K562 (cell line): ENCODE results near the gene CACNG3. TPM values are rescaled to one million over a fixed set of nuclear protein-coding genes. Genes with fewer than 3 reads are reported as not detected.

Experiments
- COPS2 ChIP-seq: fragments of 450-650 bp; conservative IDR thresholded peaks from 2 replicates; pipeline ENCODE4 v1.6.1; 2016; ENCODE audit warnings: mild to moderate bottlenecking, moderate library complexity
- CTCF ChIP-seq, 3 experiments: IDR thresholded peaks in 2 of 3; conservative IDR thresholded peaks in 1 of 3; 2 replicates each; pipeline ENCODE4 v1.5.1; 2011 to 2012; ENCODE audit warnings: low read length in 3 of 3, mild to moderate bottlenecking in 3 of 3, control low read depth in 2 of 3, improper control_type of control experiment in 1 of 3, inconsistent platforms in 1 of 3, low read depth in 1 of 3, mixed read lengths in 1 of 3, moderate library complexity in 1 of 3; ENCODE audit not compliant: insufficient read depth in 2 of 3
- E4F1 ChIP-seq: fragments of 250-450 bp; sonication (Bioruptor Pico); IDR thresholded peaks from 2 replicates; pipeline ENCODE4 v1.5.0; 2021; ENCODE audit warnings: mild to moderate bottlenecking, borderline replicate concordance
- ESRRA ChIP-seq: fragments of 450-650 bp; IDR thresholded peaks from 2 replicates; pipeline ENCODE4 v1.6.1; 2014; ENCODE audit warnings: low read depth, mild to moderate bottlenecking, moderate library complexity, borderline replicate concordance
- ETV5 ChIP-seq: sonication (generic); formaldehyde crosslinking; IDR thresholded peaks from 2 replicates; pipeline ENCODE4 v1.4.0; 2020; ENCODE audit warnings: low read depth, mild to moderate bottlenecking, missing genetic modification reagents
- FOXP4 ChIP-seq: sonication (generic); formaldehyde crosslinking; IDR thresholded peaks from 2 replicates; pipeline ENCODE4 v1.8.0; 2022; ENCODE audit warnings: mild to moderate bottlenecking, missing genetic modification reagents, borderline replicate concordance
- HMG20A ChIP-seq: fragments of 450-650 bp; formaldehyde crosslinking; conservative IDR thresholded peaks from 2 replicates; pipeline ENCODE4 v1.4.0; 2020; ENCODE audit warnings: mild to moderate bottlenecking, mixed read lengths
- HOXB6 ChIP-seq: fragments of 250-450 bp; sonication (Bioruptor Pico); IDR thresholded peaks from 2 replicates; pipeline ENCODE4 v1.5.1; 2022; ENCODE audit warnings: mild to moderate bottlenecking, borderline replicate concordance
- ILK ChIP-seq: fragments of 450-650 bp; IDR thresholded peaks from 2 replicates; pipeline ENCODE4 v1.6.1; 2016; ENCODE audit warnings: missing genetic modification characterization, low read depth, mild to moderate bottlenecking, missing compliant biosample characterization, moderate library complexity, borderline replicate concordance
- NFXL1 ChIP-seq: fragments of 450-650 bp; formaldehyde crosslinking; IDR thresholded peaks from 2 replicates; pipeline ENCODE4 v1.4.0; 2021; ENCODE audit warnings: mild to moderate bottlenecking
- RAD21 ChIP-seq, 2 experiments: fragments of 250-450 bp in 1 of 2; fragments of 450-650 bp in 1 of 2; sonication (Bioruptor Pico) in 1 of 2; formaldehyde crosslinking in 1 of 2; IDR thresholded peaks in 1 of 2; conservative IDR thresholded peaks in 1 of 2; 2 replicates each; pipeline versions ENCODE4 v1.4.0 to v1.8.0; 2020 to 2022; ENCODE audit warnings: mild to moderate bottlenecking in 2 of 2, moderate library complexity in 1 of 2
- RAD51 ChIP-seq: fragments of 450-650 bp; IDR thresholded peaks from 2 replicates; pipeline ENCODE4 v1.7.1; 2016; ENCODE audit warnings: low read depth, mild to moderate bottlenecking, borderline replicate concordance
- RBBP5 ChIP-seq: fragments of 200-600 bp; sonication (generic); IDR thresholded peaks from 2 replicates; pipeline ENCODE4 v1.6.1; 2012; ENCODE audit warnings: borderline replicate concordance, mild to moderate bottlenecking, low read length, control low read depth, inconsistent platforms; ENCODE audit not compliant: insufficient read depth, poor library complexity, severe bottlenecking
- RBM25 ChIP-seq: fragments of 200-400 bp; formaldehyde crosslinking; IDR thresholded peaks from 2 replicates; pipeline ENCODE4 v1.6.1; 2018; ENCODE audit warnings: low read length, low read depth, moderate library complexity; ENCODE audit not compliant: severe bottlenecking
- SP1 ChIP-seq: sonication (generic); formaldehyde crosslinking; IDR thresholded peaks from 2 replicates; pipeline ENCODE4 v1.8.1; 2022; ENCODE audit warnings: mild to moderate bottlenecking, missing genetic modification reagents
- XRCC3 ChIP-seq: fragments of 450-650 bp; IDR thresholded peaks from 2 replicates; pipeline ENCODE4 v1.6.1; 2017; ENCODE audit warnings: mild to moderate bottlenecking, moderate library complexity
- ZNF12 ChIP-seq: sonication (generic); formaldehyde crosslinking; IDR thresholded peaks from 2 replicates; pipeline ENCODE4 v1.4.0; 2020; ENCODE audit warnings: mild to moderate bottlenecking, missing genetic modification reagents
- ZNF124 ChIP-seq: sonication (generic); formaldehyde crosslinking; IDR thresholded peaks from 2 replicates; pipeline ENCODE4 v1.8.1; 2022; ENCODE audit warnings: missing genetic modification reagents
- ZNF395 ChIP-seq: fragments of 200-800 bp; sonication (Bioruptor generic); IDR thresholded peaks from 2 replicates; pipeline ENCODE4 v1.6.1; 2017; ENCODE audit warnings: missing genetic modification characterization, missing compliant biosample characterization
- ZNF511 ChIP-seq: sonication (generic); formaldehyde crosslinking; IDR thresholded peaks from 2 replicates; pipeline ENCODE4 v1.8.0; 2022; ENCODE audit warnings: mild to moderate bottlenecking, missing genetic modification reagents
- polyA plus RNA-seq, 8 experiments: library from polyadenylated mRNA; depleted of rRNA in 4 of 8; stranded (reverse) in 5 of 8; unstranded in 3 of 8; fragments of >200 nt; fragmentation: Nextera tagmentation in 2 of 8; fragmentation: Illumina TruSeq in 1 of 8; extraction: Ambion mirVana in 2 of 8; extraction: Trizol in 1 of 8; gene quantifications; 2 replicates each; pipeline versions ENCODE4 v1.2.1 to v1.2.3, GENCODE V29; 2011 to 2014; ENCODE audit warnings: inconsistent platforms in 1 of 8, missing spikeins in 1 of 8
- total RNA-seq, 7 experiments: library from RNA; depleted of rRNA in 6 of 7; stranded (reverse); fragments of >200 nt in 6 of 7; fragmentation: Illumina TruSeq in 2 of 7; extraction: Trizol in 2 of 7; gene quantifications; 2 replicates each; pipeline versions ENCODE4 v1.2.1 to v1.2.3, GENCODE V29; 2011 to 2021; ENCODE audit warnings: low replicate concordance in 1 of 7

The CACNG3 gene
- total and polyA plus RNA-seq, 9 of the 15 experiments (the other 6 are each of a cell fraction or from before 2014, with no cell fraction given) = not detected

GRCh38 chr16:24253192-24253591, 2.9 kb upstream of the CACNG3 start (continued):
- no peak for TF ChIP-seq E4F1 (CRISPR knock-in tag)
- no peak for TF ChIP-seq SP1
- peak; percentile 61 to 75 (median 71) for TF ChIP-seq CTCF (IDR thresholded peaks at IDR 0.05 in 2 of 3, conservative IDR thresholded peaks at IDR 0.05 in 1 of 3; ENCODE audit: insufficient read depth in 2 of 3, low read depth in 1 of 3, low read length in 3 of 3)
- TF ChIP-seq RAD51 = no peak
- TF ChIP-seq RBM25 = no peak
- TF ChIP-seq ESRRA = no peak
- no peak for TF ChIP-seq ZNF395 (CRISPR knock-in tag)
- TF ChIP-seq COPS2 = no peak
- TF ChIP-seq ILK = no peak
- no peak for TF ChIP-seq XRCC3
- TF ChIP-seq RAD21 (CRISPR knock-in tag; conservative IDR thresholded peaks at IDR 0.05 in 1 of 2, IDR thresholded peaks at IDR 0.05 in 1 of 2) = peak; percentile 46 to 75
- no peak for TF ChIP-seq HOXB6 (CRISPR knock-in tag)
- TF ChIP-seq ZNF124 (CRISPR knock-in tag) = no peak
- no peak for TF ChIP-seq NFXL1 (CRISPR knock-in tag)
- no peak for TF ChIP-seq ZNF12 (CRISPR knock-in tag)
- no peak for TF ChIP-seq HMG20A (CRISPR knock-in tag)
- no peak for TF ChIP-seq ETV5 (CRISPR knock-in tag)
- TF ChIP-seq FOXP4 (CRISPR knock-in tag) = no peak
- TF ChIP-seq ZNF511 (CRISPR knock-in tag) = no peak
- TF ChIP-seq RBBP5 = no peak
